GM12801 (cell line): ENCODE measurements around the gene PDE9A.

ENCODE experiments used
- CTCF ChIP-seq: IDR thresholded peaks from one replicate; pipeline ENCODE4 v1.5.1; 2011; ENCODE audit warnings: control low read depth; ENCODE audit not compliant: insufficient read length; ENCODE audit errors: extremely low read depth

Gene PDE9A

GRCh38 chr21:42701706-42702456 is 48.5 kb downstream of the PDE9A start:
- no peak for TF ChIP-seq CTCF

GRCh38 chr21:42702720-42703119 is 49.3 kb downstream of the PDE9A start:
- no peak for TF ChIP-seq CTCF

- TF ChIP-seq CTCF: no peak
These were observed 49.9 kb downstream of the PDE9A start for GRCh38 chr21:42703136-42703908.

GRCh38 chr21:42703965-42704364 is 50.5 kb downstream of the PDE9A start:
- no peak for TF ChIP-seq CTCF

- no peak for TF ChIP-seq CTCF
These were observed 51.4 kb downstream of the PDE9A start for GRCh38 chr21:42704861-42705260.

- no peak for TF ChIP-seq CTCF
These were observed 51.9 kb downstream of the PDE9A start for GRCh38 chr21:42705346-42705745.

GRCh38 chr21:42705746-42706374 is 52.4 kb downstream of the PDE9A start:
- TF ChIP-seq CTCF: no peak
